ENCODE results near the gene BCHE. TPM values are rescaled to one million over a fixed set of nuclear protein-coding genes. Genes with fewer than 3 reads are reported as not detected.

The BCHE gene
- total RNA-seq, 4 donors from 2014 or later, result 9.7 to 252 (median 33.4) TPM

- intact Hi-C loops (cut with DNase I; ENCODE audit: low total_unique reads), result no loop called here
- H3K27ac ChIP-seq, result no peak overlapping the region
- no peak overlapping the region for H3K4me3 ChIP-seq
- TF ChIP-seq CTCF (IDR thresholded peaks at IDR 0.05) (no peak), POLR2A (IDR thresholded peaks at IDR 0.05) (no peak)
- no peak for DNase-seq
- no peaks in the 10 kb centered on the region for H3K9me3 ChIP-seq
- H3K27me3 ChIP-seq, result no peaks in the 10 kb centered on the region
- H3K4me1 ChIP-seq, result no peaks in the 10 kb centered on the region
- H3K36me3 ChIP-seq, result no peaks in the 10 kb centered on the region
Observed at GRCh38 chr3:165875644-165876043, 38.4 kb upstream of the BCHE start.

GRCh38 chr3:165874663-165875489 lies 37.7 kb upstream of the BCHE start:
- no peak overlapping the region for H3K27ac ChIP-seq
- no peaks in the 10 kb centered on the region for H3K27me3 ChIP-seq
- intact Hi-C loops (cut with DNase I; ENCODE audit: low total_unique reads), result no loop called here
- H3K36me3 ChIP-seq, result no peaks in the 10 kb centered on the region
- no peaks in the 10 kb centered on the region for H3K4me1 ChIP-seq
- DNase-seq, result no peak
- H3K9me3 ChIP-seq, result no peaks in the 10 kb centered on the region
- H3K4me3 ChIP-seq, result no peak overlapping the region
- TF ChIP-seq POLR2A (IDR thresholded peaks at IDR 0.05) (no peak), CTCF (IDR thresholded peaks at IDR 0.05) (no peak)

DNA sequence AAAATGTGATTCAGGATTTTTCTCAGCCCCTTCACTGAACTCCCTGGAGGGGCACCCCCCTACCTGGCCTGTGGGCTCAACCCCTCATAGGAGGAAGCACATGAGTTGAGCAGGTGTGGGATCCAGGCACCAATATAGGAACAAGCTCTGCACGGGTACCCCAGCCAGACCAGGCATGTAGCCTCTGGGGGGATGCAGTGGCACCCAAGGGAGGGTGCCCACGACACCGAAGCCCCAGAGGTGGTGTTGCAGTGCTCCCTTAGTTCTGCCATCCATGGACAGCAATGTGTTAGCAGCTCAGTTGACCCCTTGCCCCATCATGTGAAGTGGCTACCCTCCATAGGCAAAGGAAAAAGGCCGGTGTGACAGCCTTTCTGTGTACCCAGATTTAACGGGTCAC lies 30.9 kb upstream of the BCHE start:
- Histone ChIP-seq H3K27me3 (no peaks in the 10 kb centered on the region), H3K27ac (no peak overlapping the region), H3K9me3 (no peaks in the 10 kb centered on the region), H3K4me3 (no peak overlapping the region), H3K36me3 (no peaks in the 10 kb centered on the region), H3K4me1 (no peaks in the 10 kb centered on the region)
- TF ChIP-seq POLR2A (IDR thresholded peaks at IDR 0.05), result no peak
- no peak for TF ChIP-seq CTCF (IDR thresholded peaks at IDR 0.05)
- no peak for DNase-seq
- intact Hi-C loops (cut with DNase I; ENCODE audit: low total_unique reads), result no loop called here

DNA sequence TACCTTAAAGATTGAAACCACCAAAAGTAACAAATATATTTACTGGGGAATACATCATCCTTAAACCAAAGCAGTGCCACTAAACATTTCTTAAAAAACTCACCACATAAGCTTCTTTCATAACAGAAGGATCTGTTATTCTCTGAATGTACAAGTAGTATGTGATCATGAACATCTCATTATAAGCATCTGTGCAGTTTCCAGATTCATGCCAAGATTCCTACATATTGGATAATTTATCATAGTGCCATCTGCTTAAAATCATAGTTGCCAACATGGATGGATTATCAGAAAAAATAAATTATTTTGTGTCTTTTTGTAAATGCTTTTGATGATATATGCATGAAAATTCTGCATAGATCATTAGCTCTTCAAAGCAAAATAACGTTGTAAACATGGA lies 21.8 kb upstream of the BCHE start:
- TF ChIP-seq CTCF (IDR thresholded peaks at IDR 0.05), result no peak
- no peak for TF ChIP-seq POLR2A (IDR thresholded peaks at IDR 0.05)

GRCh38 chr3:165855581-165855980 lies 18.4 kb upstream of the BCHE start:
- Histone ChIP-seq H3K4me1 (no peaks in the 10 kb centered on the region), H3K9me3 (no peaks in the 10 kb centered on the region), H3K4me3 (no peak overlapping the region), H3K36me3 (no peaks in the 10 kb centered on the region), H3K27me3 (no peaks in the 10 kb centered on the region), H3K27ac (no peak overlapping the region)
- intact Hi-C loops (cut with DNase I; ENCODE audit: low total_unique reads), result no loop called here
- no peak for DNase-seq
- TF ChIP-seq CTCF (IDR thresholded peaks at IDR 0.05), result no peak
- TF ChIP-seq POLR2A (IDR thresholded peaks at IDR 0.05), result no peak

More for the DNA sequence above, 21.8 kb upstream of the BCHE start:
- no peaks in the 10 kb centered on the region for H3K4me1 ChIP-seq
- H3K4me3 ChIP-seq, result no peak overlapping the region
- intact Hi-C loops (cut with DNase I; ENCODE audit: low total_unique reads), result no loop called here
- no peak for DNase-seq
- H3K27me3 ChIP-seq, result no peaks in the 10 kb centered on the region
- no peak overlapping the region for H3K27ac ChIP-seq
- no peaks in the 10 kb centered on the region for H3K9me3 ChIP-seq
- H3K36me3 ChIP-seq, result no peaks in the 10 kb centered on the region

Measured in uterus (tissue), 4 donors.